H1 (cell line): ENCODE measurements around the gene ACP4. TPM values are rescaled to one million over a fixed set of nuclear protein-coding genes. Genes with fewer than 3 reads are reported as not detected.

ENCODE experiments used
- CTCF ChIA-PET: fragments of 300-600 bp; sonication (Branson Sonifier 250); formaldehyde crosslinking; loops from one replicate; lab custom pipeline; 2021; ENCODE audit not compliant: partially characterized antibody; lab: Charles Lee
- POLR2A ChIA-PET: fragments of 300-600 bp; sonication (Branson Sonifier 250); formaldehyde crosslinking; loops from one replicate; lab custom pipeline; 2021; ENCODE audit warnings: inconsistent platforms; ENCODE audit not compliant: partially characterized antibody; lab: Charles Lee
- DNase-seq, 2 experiments: peaks; one replicate each; pipeline versions ENCODE4 v3.0.0 to v3.0.0-alpha.2; 2010 to 2022; ENCODE audit warnings: low spot score in 2 of 2, low read depth in 1 of 2, mixed read lengths in 1 of 2
- FAIRE-seq: peaks from 2 replicates; lab custom pipeline; 2011; peaks lifted over from hg19 to GRCh38; lab: Jason Lieb, UNC
- H2AFZ ChIP-seq: 2 replicates; pipeline ENCODE4 v1.8.1; 2012; ENCODE audit warnings: low read length, inconsistent platforms
- H2AK5ac ChIP-seq: 2 replicates; pipeline ENCODE4 v1.6.1; 2013; ENCODE audit warnings: low read depth, low read length
- H2BK120ac ChIP-seq: replicated peaks from 2 replicates; pipeline ENCODE3; 2013; ENCODE audit warnings: low read depth, low read length, inconsistent platforms
- H2BK12ac ChIP-seq: 2 replicates; pipeline ENCODE4 v1.6.1; 2013; ENCODE audit warnings: low read depth, low read length
- H2BK15ac ChIP-seq: 2 replicates; pipeline ENCODE4 v1.6.1; 2013; ENCODE audit warnings: low read length
- H2BK20ac ChIP-seq: 2 replicates; pipeline ENCODE4 v1.6.1; 2013; ENCODE audit warnings: low read length
- H2BK5ac ChIP-seq: 2 replicates; pipeline ENCODE4 v1.6.1; 2013; ENCODE audit warnings: low read depth, low read length
- H3K14ac ChIP-seq: 2 replicates; pipeline ENCODE4 v1.6.1; 2013; ENCODE audit warnings: inconsistent platforms; ENCODE audit not compliant: insufficient read length
- H3K18ac ChIP-seq: 2 replicates; pipeline ENCODE4 v1.6.1; 2013; ENCODE audit warnings: low read length; ENCODE audit errors: extremely low read depth
- H3K23ac ChIP-seq: 2 replicates; pipeline ENCODE4 v1.6.1; 2013; ENCODE audit warnings: inconsistent platforms; ENCODE audit not compliant: insufficient read length
- H3K23me2 ChIP-seq: 2 replicates; pipeline ENCODE4 v1.6.1; 2013; ENCODE audit warnings: low read depth, low read length
- H3K27ac ChIP-seq: 2 replicates; pipeline ENCODE4 v1.6.1; 2011; ENCODE audit warnings: low read depth, low read length, inconsistent platforms
- H3K27me3 ChIP-seq, 4 experiments: replicated peaks in 1 of 4; 1 replicate in 1 of 4; 2 replicates in 3 of 4; pipeline versions ENCODE4 v1.6.1 to v1.8.1; 2011 to 2013; ENCODE audit warnings: low read length in 3 of 4, mild to moderate bottlenecking in 3 of 4, inconsistent platforms in 2 of 4, mixed read lengths in 2 of 4, moderate library complexity in 1 of 4; ENCODE audit not compliant: control insufficient read depth in 3 of 4, insufficient read depth in 3 of 4; ENCODE audit errors: extremely low read depth in 1 of 4
- H3K36me3 ChIP-seq, 4 experiments: 2 replicates each; pipeline versions ENCODE4 v1.6.1 to v1.8.1; 2011 to 2013; ENCODE audit warnings: mild to moderate bottlenecking in 4 of 4, low read length in 3 of 4, moderate library complexity in 2 of 4, control low read depth in 1 of 4, inconsistent platforms in 1 of 4; ENCODE audit not compliant: insufficient read depth in 4 of 4, control insufficient read depth in 2 of 4
- H3K4ac ChIP-seq: replicated peaks from 2 replicates; pipeline ENCODE3; 2013; ENCODE audit warnings: low read length, low read depth, mixed read lengths, inconsistent platforms; ENCODE audit not compliant: insufficient read length
- H3K4me1 ChIP-seq, 4 experiments: replicated peaks in 1 of 4; 1 replicate in 1 of 4; 2 replicates in 3 of 4; pipeline versions ENCODE4 v1.6.1 to v1.8.1; 2011 to 2013; ENCODE audit warnings: low read length in 3 of 4, inconsistent platforms in 2 of 4, mixed read lengths in 1 of 4; ENCODE audit not compliant: insufficient read depth in 4 of 4, control insufficient read depth in 3 of 4
- H3K4me2 ChIP-seq, 2 experiments: 2 replicates each; pipeline versions ENCODE4 v1.6.1 to v1.8.1; 2011 to 2013; ENCODE audit warnings: low read depth in 2 of 2, low read length in 2 of 2, control low read depth in 1 of 2, inconsistent platforms in 1 of 2, mild to moderate bottlenecking in 1 of 2; ENCODE audit not compliant: insufficient read depth in 1 of 2
- H3K4me3 ChIP-seq, 4 experiments: fragments of 200-600, 300-600 bp in 1 of 4; sonication (generic), shearing (Covaris generic), sonication (Bioruptor Twin) in 1 of 4; 2 replicates each; pipeline versions ENCODE4 v1.5.1 to v1.8.1; 2011 to 2016; ENCODE audit warnings: low read length in 4 of 4, low read depth in 3 of 4, control low read depth in 2 of 4, inconsistent platforms in 2 of 4, mild to moderate bottlenecking in 2 of 4, mixed read lengths in 1 of 4, moderate library complexity in 1 of 4; ENCODE audit not compliant: insufficient read depth in 2 of 4; ENCODE audit errors: extremely low read depth in 1 of 4
- H3K56ac ChIP-seq: replicated peaks from 2 replicates; pipeline ENCODE3; 2013; ENCODE audit warnings: low read depth, mild to moderate bottlenecking, mixed read lengths, low read length, inconsistent platforms; ENCODE audit not compliant: insufficient read length
- H3K79me1 ChIP-seq: 2 replicates; pipeline ENCODE4 v1.6.1; 2013; ENCODE audit warnings: low read depth, low read length, control low read depth
- H3K79me2 ChIP-seq, 2 experiments: 2 replicates each; pipeline versions ENCODE4 v1.6.1 to v1.8.1; 2012 to 2013; ENCODE audit warnings: low read length in 2 of 2, mild to moderate bottlenecking in 2 of 2, inconsistent platforms in 1 of 2; ENCODE audit not compliant: insufficient read depth in 2 of 2, control insufficient read depth in 1 of 2
- H3K9ac ChIP-seq, 4 experiments: replicated peaks in 1 of 4; 1 replicate in 1 of 4; 2 replicates in 3 of 4; pipeline versions ENCODE4 v1.6.1 to v1.8.1; 2011 to 2013; ENCODE audit warnings: low read depth in 3 of 4, low read length in 3 of 4, control low read depth in 2 of 4, mild to moderate bottlenecking in 2 of 4, moderate library complexity in 2 of 4, inconsistent platforms in 1 of 4; ENCODE audit errors: extremely low read depth in 1 of 4
- H3K9me3 ChIP-seq, 2 experiments: 2 replicates each; pipeline versions ENCODE4 v1.6.1 to v1.8.1; 2012 to 2013; ENCODE audit warnings: mild to moderate bottlenecking in 2 of 2, moderate library complexity in 2 of 2, control low read depth in 1 of 2, inconsistent platforms in 1 of 2, low read depth in 1 of 2, low read length in 1 of 2, mixed read lengths in 1 of 2; ENCODE audit not compliant: insufficient read depth in 2 of 2
- H4K20me1 ChIP-seq, 2 experiments: replicated peaks in 1 of 2; 2 replicates each; pipeline versions ENCODE3 to v1.8.1; 2011 to 2013; ENCODE audit warnings: inconsistent platforms in 2 of 2, low read length in 2 of 2, mild to moderate bottlenecking in 1 of 2; ENCODE audit not compliant: insufficient read depth in 2 of 2, control insufficient read depth in 1 of 2
- H4K5ac ChIP-seq: 2 replicates; pipeline ENCODE4 v1.6.1; 2013; ENCODE audit warnings: low read length, low read depth, mixed read lengths, inconsistent platforms; ENCODE audit not compliant: insufficient read length
- H4K8ac ChIP-seq: 2 replicates; pipeline ENCODE4 v1.8.0; 2013; ENCODE audit warnings: mild to moderate bottlenecking, moderate library complexity, low read length, inconsistent platforms; ENCODE audit not compliant: insufficient read depth; ENCODE audit errors: extremely low read depth
- H4K91ac ChIP-seq: replicated peaks from 2 replicates; pipeline ENCODE3; 2013; ENCODE audit warnings: low read length, mixed read lengths, inconsistent platforms; ENCODE audit not compliant: insufficient read length
- FOSL1 ChIP-seq: IDR thresholded peaks from 2 replicates; pipeline ENCODE4 v1.6.1; 2011; ENCODE audit warnings: mild to moderate bottlenecking, low read depth, low read length, moderate library complexity; ENCODE audit not compliant: insufficient read depth
- HDAC2 ChIP-seq, 2 experiments: fragments of 300-600 bp in 1 of 2; sonication (generic) in 1 of 2; IDR thresholded peaks; 2 replicates each; pipeline ENCODE4 v1.6.1; 2011 to 2012; ENCODE audit warnings: low read depth in 2 of 2, low read length in 2 of 2, mild to moderate bottlenecking in 2 of 2, moderate library complexity in 2 of 2, borderline replicate concordance in 1 of 2, inconsistent platforms in 1 of 2
- HDAC6 ChIP-seq: IDR thresholded peaks from one replicate; pipeline ENCODE4 v1.7.1; 2012; ENCODE audit warnings: low read depth, mild to moderate bottlenecking, inconsistent platforms, low read length, moderate library complexity
- POLR2A ChIP-seq, 2 experiments: IDR thresholded peaks; 1 replicate in 1 of 2; 2 replicates in 1 of 2; pipeline ENCODE4 v1.6.1; 2011; ENCODE audit warnings: low read depth in 2 of 2, low read length in 2 of 2, mild to moderate bottlenecking in 2 of 2; ENCODE audit errors: control extremely low read depth in 1 of 2
- RXRA ChIP-seq: IDR thresholded peaks from 2 replicates; pipeline ENCODE4 v1.6.1; 2011; ENCODE audit warnings: low read depth, mild to moderate bottlenecking, low read length, moderate library complexity; ENCODE audit not compliant: insufficient read depth
- SP2 ChIP-seq: IDR thresholded peaks from 2 replicates; pipeline ENCODE4 v1.6.1; 2012; ENCODE audit warnings: mild to moderate bottlenecking, low read length, inconsistent platforms
- TBP ChIP-seq: IDR thresholded peaks from 2 replicates; pipeline ENCODE4 v1.6.1; 2011; ENCODE audit warnings: low read depth, low read length, improper control_type of control experiment
- TCF12 ChIP-seq: IDR thresholded peaks from 2 replicates; pipeline ENCODE4 v1.6.1; 2011; ENCODE audit warnings: low read depth, mild to moderate bottlenecking, low read length
- WGBS, 2 experiments: shearing (Covaris generic) in 1 of 2; methylation state at CpG; one replicate each; pipeline versions ENCODE4 v1.1.6 to v1.1.7; 2013 to 2015; ENCODE audit warnings: low lambda C conversion rate in 2 of 2, mixed read lengths in 2 of 2, inconsistent platforms in 1 of 2, low coverage in 1 of 2, missing lambda C conversion rate in 1 of 2; ENCODE audit not compliant: insufficient replicate concordance in 2 of 2, insufficient coverage in 1 of 2, insufficient read length in 1 of 2; ENCODE audit errors: extremely low coverage in 1 of 2, missing lambda C conversion rate in 1 of 2; 5-methylcytosine and 5-hydroxymethylcytosine counted together
- polyA plus RNA-seq, 7 experiments: library from polyadenylated mRNA; depleted of rRNA in 3 of 7; stranded (reverse) in 5 of 7; unstranded in 2 of 7; fragments of >200 nt in 5 of 7; fragments of 200-250 nt in 2 of 7; gene quantifications; 1 replicate in 5 of 7; 2 replicates in 1 of 7; 4 replicates in 1 of 7; pipeline versions ENCODE4 v1.2.1 to v1.2.3, GENCODE V29; 2011 to 2013; ENCODE audit warnings: missing spikeins in 2 of 7, mixed read lengths in 2 of 7
- total RNA-seq: library from RNA; stranded (reverse); fragmentation: NEBNext Ultra II Directional; extraction: Animal tissue kit (Norgen Biotek cat#: 25700); gene quantifications from 2 replicates; pipeline ENCODE4 v1.2.1, GENCODE V29; 2021

The ACP4 gene
- total and polyA plus RNA-seq, 2 of the 8 experiments (the other 6 are each of a cell fraction or from before 2014, with no cell fraction given), result not detected

GRCh38 chr19:50822661-50823208 lies 32.5 kb downstream of the ACP4 start:
- no peak for TF ChIP-seq RXRA
- no peak for TF ChIP-seq TCF12
- TF ChIP-seq SP2, result no peak
- no peak for TF ChIP-seq TBP
- TF ChIP-seq HDAC2 (IDR thresholded peaks at IDR 0.05; ENCODE audit: borderline replicate concordance in 1 of 2, low read depth in 2 of 2, low read length in 2 of 2), result no peak
- TF ChIP-seq HDAC6, result no peak
- TF ChIP-seq POLR2A (IDR thresholded peaks at IDR 0.05; ENCODE audit: control extremely low read depth in 1 of 2, low read depth in 2 of 2, low read length in 2 of 2), result no peak
- no peak for TF ChIP-seq FOSL1
- Histone ChIP-seq H3K23ac (no peak overlapping the region), H3K9ac (no peak overlapping the region; a peak in 1 of 7 replicates), H3K79me2 (no peaks in the 10 kb centered on the region), H2BK20ac (no peak overlapping the region), H4K20me1 (peaks cover 0 to 2% of the 10 kb centered on the region in 2 experiments), H3K4me2 (no peak overlapping the region), H3K14ac (no peak overlapping the region), H4K91ac (no peak overlapping the region), H2BK15ac (peak overlapping the region; percentile 40; the same call in 1 of the 2 replicates), H3K4me3 (no peak overlapping the region), H3K79me1 (no peaks in the 10 kb centered on the region), H2BK12ac (0 out of 2 replicates have a peak overlapping the region, but pooled peaks have one; percentile 14), H3K56ac (no peak overlapping the region), H3K4ac (no peak overlapping the region), H3K27ac (no peak overlapping the region), H2AFZ (no peak overlapping the region), H3K23me2 (peaks cover 20% of the 10 kb centered on the region), H4K5ac (no peak overlapping the region), H2BK5ac (no peak overlapping the region), H2BK120ac (no peak overlapping the region), H3K18ac (no peak overlapping the region), H4K8ac (no peak overlapping the region), H3K4me1 (peaks cover 0 to 24% (median 19%) of the 10 kb centered on the region in 4 experiments; a peak in 6 of 7 replicates), H3K36me3 (no peaks in the 10 kb centered on the region), H3K27me3 (peaks cover 9 to 37% (median 32%) of the 10 kb centered on the region in 4 experiments), H2AK5ac (no peak overlapping the region), H3K9me3 (no peaks in the 10 kb centered on the region; a peak in 1 of 4 replicates)
- DNase-seq (no peak), FAIRE-seq (no peak)
- POLR2A ChIA-PET, result interaction anchor here (14.4 kb wide), 1 partner anchor 24 kb away, joined by 275 read pairs; no protein-coding TSS in a partner anchor
- WGBS, 2 experiments, result 75% methylated on average over 6 of the region's 7 CpGs; no CpG with 5 or more reads in 1 of the 2 experiments
- CTCF ChIA-PET, result no interaction called here
